HAP-1 (cell line): ENCODE measurements around the gene NETO2.

Source experiments
- DNase-seq, 2 experiments: peaks; one replicate each; pipeline ENCODE4 v3.0.0-alpha.2; 2016 to 2020; ENCODE audit warnings: low spot score in 2 of 2
- H3K27me3 ChIP-seq: fragments of 250-450 bp; sonication (Bioruptor Pico); 2 replicates; pipeline ENCODE4 v1.5.1; 2020; ENCODE audit warnings: low read depth, mild to moderate bottlenecking, moderate library complexity
- H3K36me3 ChIP-seq: fragments of 250-450 bp; sonication (Bioruptor Pico); replicated peaks from 2 replicates; pipeline ENCODE4 v1.5.1; 2020; ENCODE audit warnings: mild to moderate bottlenecking
- H3K4me1 ChIP-seq: fragments of 250-450 bp; sonication (Bioruptor Pico); 2 replicates; pipeline ENCODE4 v1.5.1; 2020; ENCODE audit warnings: mild to moderate bottlenecking
- H3K4me3 ChIP-seq: fragments of 250-450 bp; sonication (Bioruptor Pico); 2 replicates; pipeline ENCODE4 v1.5.1; 2020; ENCODE audit warnings: mild to moderate bottlenecking, moderate library complexity
- H3K9me3 ChIP-seq: fragments of 250-450 bp; sonication (Bioruptor Pico); 2 replicates; pipeline ENCODE4 v1.5.1; 2020; ENCODE audit warnings: mild to moderate bottlenecking, moderate library complexity
- in situ Hi-C: fragments of 300-500 bp; cut with MboI; formaldehyde crosslinking; loops from 3 replicates; pipeline ENCODE4 v1.14.3; 2020; ENCODE audit warnings: low sequenced_read_pairs, inconsistent platforms, mixed read lengths

Gene NETO2

DNA sequence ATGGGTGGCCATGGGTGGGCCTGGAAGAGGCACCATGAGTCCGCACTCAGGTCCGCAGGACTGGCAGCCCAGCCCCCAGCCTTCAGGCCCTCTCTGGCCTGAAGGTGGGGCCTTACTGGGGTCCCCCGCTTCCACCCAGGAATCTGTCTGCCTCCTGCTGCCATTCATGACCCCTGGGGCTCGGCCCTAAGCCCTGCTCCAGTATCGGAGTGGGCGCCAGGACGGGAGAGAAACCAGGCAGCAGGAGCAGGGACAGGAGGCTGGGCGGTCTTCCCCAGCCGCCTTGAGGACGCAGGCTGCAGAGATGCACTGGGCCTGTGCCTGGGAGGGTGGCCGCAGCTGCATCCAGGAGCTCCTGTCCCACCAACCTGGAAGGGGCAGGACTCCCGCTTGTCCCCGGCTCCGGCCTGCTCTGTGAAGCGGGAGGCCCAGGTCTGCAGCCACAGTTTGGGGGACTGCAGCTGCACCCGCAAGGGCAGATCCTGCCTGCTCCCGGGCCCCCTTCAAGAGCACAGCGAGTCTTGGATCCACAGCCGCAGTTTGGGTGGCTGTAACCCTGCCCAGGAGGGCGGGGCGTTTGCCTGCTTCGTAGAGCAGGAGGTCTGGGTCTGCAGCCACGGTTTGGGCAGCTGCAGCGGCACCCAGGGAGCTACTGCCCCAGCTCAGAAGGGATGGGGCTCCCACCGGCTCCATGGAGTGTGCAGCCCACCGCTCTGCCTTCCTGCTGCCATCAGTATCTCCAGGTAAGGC is 88.4 kb downstream of the NETO2 start:
- Histone ChIP-seq H3K4me3 (no peak overlapping the region), H3K9me3 (no peaks in the 10 kb centered on the region; the same call in 1 of the 2 replicates), H3K4me1 (no peaks in the 10 kb centered on the region), H3K36me3 (no peaks in the 10 kb centered on the region), H3K27me3 (no peaks in the 10 kb centered on the region)
- in situ Hi-C loops: no loop called here
- DNase-seq: no peak

DNA sequence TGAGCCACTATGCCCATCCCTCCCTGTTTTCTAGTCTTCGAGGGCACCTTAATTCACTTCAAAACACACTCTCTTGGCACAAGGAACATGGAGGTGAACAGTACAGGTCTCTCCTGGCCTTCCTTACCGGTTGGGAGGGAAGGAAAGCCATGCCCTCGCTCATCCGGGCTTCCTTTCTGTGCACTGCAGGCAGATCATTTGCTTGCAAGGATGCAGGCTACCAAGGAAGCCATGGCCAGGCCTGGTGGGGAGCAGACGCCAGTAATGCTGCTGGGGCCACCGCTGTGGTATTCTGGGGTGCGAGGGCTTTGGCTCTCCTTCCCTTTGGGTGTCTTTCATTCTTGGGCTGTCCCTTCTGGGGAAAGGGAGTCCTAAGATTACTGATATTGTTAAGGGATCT is 89.4 kb downstream of the NETO2 start:
- no peak overlapping the region for H3K4me3 ChIP-seq
- H3K36me3 ChIP-seq: no peaks in the 10 kb centered on the region
- in situ Hi-C loops: no loop called here
- H3K4me1 ChIP-seq: no peaks in the 10 kb centered on the region
- no peaks in the 10 kb centered on the region for H3K27me3 ChIP-seq
- DNase-seq: no peak
- H3K9me3 ChIP-seq: no peaks in the 10 kb centered on the region; the same call in 1 of the 2 replicates

DNA sequence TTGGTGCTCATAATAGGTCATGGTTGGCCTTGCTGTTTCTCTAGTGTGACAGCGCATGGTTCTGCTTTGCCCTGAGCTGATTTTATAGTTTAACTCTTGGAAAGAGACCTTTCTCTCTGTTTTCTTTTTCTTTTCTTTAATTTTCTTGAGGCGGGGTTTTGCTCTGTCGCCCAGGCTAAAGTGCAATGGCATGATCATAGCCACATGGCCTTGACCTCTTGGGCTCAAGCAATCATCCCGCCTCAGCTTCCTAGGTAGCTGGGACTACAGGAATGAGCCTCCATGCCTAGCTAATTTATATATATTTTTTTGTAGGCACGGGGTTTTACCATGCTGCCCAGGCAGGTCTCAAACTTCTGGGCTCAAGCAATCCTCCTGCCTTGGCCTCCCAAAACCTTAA is 89.8 kb downstream of the NETO2 start:
- no peak for DNase-seq

DNA sequence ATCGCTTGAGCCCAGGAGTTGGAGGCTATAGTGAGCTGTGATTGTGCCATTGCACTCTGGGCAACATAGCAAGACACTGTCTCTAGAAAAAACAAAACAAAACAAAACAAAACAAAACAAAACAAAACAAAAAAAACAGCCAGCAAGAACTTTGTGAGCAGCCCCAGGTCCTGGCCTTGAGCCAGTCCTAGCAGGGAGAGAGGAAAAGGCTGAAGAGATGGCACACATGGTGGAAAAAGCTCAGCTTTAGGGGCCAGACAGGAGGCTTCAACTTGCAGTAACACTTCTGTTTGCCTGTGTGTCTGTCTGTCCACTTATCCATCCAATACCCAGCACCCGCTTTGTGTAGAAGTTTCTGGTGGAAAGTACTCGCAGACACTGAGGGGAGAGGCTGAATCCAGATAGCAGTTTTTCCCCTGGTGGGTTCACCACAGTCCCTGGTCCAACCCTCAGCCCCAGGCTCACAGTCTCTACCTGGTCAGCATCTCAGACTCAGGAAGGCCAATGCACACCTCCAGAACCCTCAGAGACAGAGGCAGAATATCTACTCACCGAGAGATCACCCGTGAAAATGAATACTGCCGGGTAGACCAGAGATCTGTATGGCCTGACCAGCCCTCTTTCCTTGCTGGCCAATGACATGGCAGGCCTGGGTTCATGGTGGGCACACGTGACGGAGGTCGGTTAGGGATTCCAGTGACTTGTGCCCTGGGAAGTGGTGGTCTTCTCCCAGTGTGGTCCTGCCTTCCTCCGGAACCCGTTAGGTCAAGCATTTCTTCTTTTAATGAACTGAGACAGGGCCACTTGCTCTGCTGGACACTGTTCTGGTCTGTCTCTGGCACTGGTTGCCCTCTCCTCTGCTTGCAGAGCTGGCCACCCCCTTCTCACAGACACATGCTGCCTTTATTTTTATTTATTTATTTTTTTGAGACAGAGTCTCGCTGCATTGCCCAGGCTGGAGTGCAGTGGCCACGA is 90.8 kb downstream of the NETO2 start:
- Histone ChIP-seq H3K27me3 (no peaks in the 10 kb centered on the region), H3K4me1 (no peaks in the 10 kb centered on the region), H3K4me3 (no peak overlapping the region), H3K9me3 (no peaks in the 10 kb centered on the region; the same call in 1 of the 2 replicates), H3K36me3 (no peaks in the 10 kb centered on the region)
- in situ Hi-C loops: no loop called here
- DNase-seq: no peak

More for the DNA sequence above, 89.8 kb downstream of the NETO2 start:
- H3K4me1 ChIP-seq: no peaks in the 10 kb centered on the region
- no peaks in the 10 kb centered on the region for H3K27me3 ChIP-seq
- H3K4me3 ChIP-seq: no peak overlapping the region
- in situ Hi-C loops: no loop called here
- no peaks in the 10 kb centered on the region; the same call in 1 of the 2 replicates for H3K9me3 ChIP-seq
- no peaks in the 10 kb centered on the region for H3K36me3 ChIP-seq

DNA sequence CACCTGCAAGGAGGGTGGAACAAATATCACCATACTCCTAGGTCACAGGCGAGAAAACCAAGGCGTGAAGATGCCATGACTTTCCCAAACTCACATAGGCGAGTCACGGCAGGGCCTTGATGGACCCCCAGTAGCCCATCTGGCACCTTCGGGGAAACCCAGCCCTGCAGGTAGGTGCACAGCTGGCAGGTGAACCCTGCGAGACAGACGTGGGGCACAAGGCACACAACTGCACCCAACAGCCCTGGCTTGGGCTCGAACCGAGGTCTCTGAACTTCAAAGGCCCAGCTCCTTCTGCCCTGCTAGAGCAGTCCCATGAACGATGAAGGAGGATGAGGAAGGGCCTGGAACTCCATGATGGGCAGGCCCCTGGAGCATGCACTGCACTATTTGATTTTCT is 92.7 kb downstream of the NETO2 start:
- Histone ChIP-seq H3K36me3 (no peaks in the 10 kb centered on the region), H3K27me3 (no peaks in the 10 kb centered on the region), H3K4me1 (no peaks in the 10 kb centered on the region; the same call in 1 of the 2 replicates), H3K4me3 (no peak overlapping the region), H3K9me3 (no peaks in the 10 kb centered on the region; the same call in 1 of the 2 replicates)
- in situ Hi-C loops: no loop called here
- no peak for DNase-seq

DNA sequence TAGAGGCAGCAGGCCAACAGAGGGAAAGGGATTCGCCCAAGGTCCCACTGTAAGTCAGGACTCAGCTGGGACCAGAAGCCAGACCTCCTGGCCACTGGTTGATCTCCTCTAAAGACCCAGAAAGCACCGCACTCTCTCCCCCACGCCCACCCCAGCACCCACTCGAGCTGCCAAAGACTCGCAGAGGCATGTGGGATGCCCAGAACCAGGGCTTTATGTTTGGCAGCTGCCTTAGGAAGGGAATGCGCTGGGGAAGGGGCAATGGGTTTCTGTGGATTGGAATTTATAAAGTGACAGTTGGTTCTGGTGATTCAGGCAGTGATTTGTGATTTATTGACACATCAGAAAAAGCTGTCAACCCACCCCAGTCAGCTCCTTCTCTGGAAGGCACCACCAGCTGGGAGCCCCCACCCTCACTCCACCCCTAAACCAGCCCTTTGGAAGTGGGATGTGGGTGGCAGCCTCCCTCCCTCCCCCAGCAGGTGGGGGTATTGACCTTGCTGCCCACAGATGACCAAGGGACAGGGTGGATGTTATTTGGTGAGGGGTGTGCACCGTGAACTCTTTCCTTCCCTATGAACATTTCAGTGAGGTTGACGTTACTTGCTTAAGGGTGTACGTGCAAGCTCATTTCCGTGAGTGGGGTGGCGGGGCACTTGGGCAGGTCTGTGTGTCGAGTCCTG is 93.7 kb downstream of the NETO2 start:
- Histone ChIP-seq H3K4me1 (no peaks in the 10 kb centered on the region; the same call in 1 of the 2 replicates), H3K36me3 (no peaks in the 10 kb centered on the region), H3K27me3 (no peaks in the 10 kb centered on the region), H3K9me3 (no peaks in the 10 kb centered on the region; the same call in 1 of the 2 replicates), H3K4me3 (no peak overlapping the region)
- in situ Hi-C loops: no loop called here
- no peak for DNase-seq

DNA sequence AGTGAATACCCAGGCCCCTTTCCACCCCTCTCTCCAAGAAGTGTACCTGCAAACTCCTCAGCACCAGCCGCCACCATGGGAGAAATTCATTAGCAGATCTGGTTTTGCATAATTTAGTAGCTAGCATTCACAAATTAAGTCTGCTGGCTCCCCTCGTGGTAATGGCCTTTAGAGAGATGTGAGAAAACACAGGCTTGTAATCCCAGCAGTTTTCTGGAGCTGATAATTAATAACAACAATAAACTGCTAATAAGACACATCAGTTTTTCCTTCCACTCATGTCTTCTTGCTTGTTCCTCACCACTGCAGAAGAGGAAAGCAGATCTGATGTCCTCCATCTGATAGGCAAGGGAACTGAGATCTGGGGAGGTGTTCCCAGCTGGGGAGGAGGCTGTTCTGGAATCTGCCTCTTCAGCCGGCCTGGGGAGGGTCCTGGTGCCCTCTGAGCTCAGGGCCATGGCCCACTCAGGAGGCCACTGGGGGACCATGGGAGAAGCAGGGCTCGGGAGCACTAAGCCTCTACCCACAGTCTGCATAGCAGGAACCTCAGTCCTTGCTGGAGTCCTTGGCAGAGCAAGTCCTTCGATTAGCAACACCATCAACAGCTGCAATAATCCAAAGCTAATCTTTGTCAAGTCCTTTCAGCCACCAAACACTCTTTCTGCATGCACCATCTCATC is 96.1 kb downstream of the NETO2 start:
- in situ Hi-C loops: no loop called here
- no peaks in the 10 kb centered on the region for H3K9me3 ChIP-seq
- DNase-seq: no peak
- no peak overlapping the region for H3K4me3 ChIP-seq
- H3K4me1 ChIP-seq: no peaks in the 10 kb centered on the region; the same call in 1 of the 2 replicates
- H3K36me3 ChIP-seq: no peaks in the 10 kb centered on the region
- H3K27me3 ChIP-seq: no peaks in the 10 kb centered on the region

DNA sequence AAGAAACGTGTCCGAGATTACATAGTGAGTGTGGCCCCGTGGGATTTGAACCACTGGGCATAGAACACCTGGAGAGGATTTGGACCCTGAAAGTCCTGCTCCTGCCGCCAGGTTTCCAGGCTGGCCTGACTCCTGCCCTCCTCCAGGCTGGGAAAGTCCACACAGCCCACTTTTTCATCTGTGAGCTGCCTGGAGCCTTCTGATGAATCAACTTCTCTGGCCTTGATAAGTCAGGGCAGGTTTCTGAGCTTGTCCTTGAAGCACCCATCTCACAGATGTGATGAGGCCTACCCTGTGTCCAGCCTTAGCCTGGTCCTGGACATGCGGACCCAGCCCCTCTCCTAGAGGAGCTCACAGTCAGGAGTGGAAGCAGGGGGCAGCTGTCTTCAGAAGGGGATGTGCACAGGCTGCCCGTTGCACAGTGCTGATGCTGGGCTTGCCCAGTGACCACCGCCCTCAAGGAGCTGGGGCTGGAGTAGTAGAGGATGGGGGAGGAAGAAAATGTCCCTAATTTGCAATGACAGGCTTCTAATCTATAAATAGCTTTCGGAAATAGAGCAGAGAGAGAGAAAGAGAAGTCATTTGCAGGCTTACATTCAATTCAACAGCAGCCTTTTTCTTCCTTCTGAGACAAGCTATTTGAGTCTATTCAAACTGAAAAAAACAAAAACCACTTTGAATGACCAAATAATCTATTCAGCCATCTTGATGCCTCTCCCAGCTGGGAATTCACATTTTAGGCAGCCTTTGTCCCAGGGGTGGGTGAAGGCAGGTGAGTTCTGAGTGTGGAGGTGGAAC is 96.8 kb downstream of the NETO2 start:
- no peaks in the 10 kb centered on the region for H3K9me3 ChIP-seq
- H3K27me3 ChIP-seq: no peaks in the 10 kb centered on the region
- no peak overlapping the region for H3K4me3 ChIP-seq
- in situ Hi-C loops: no loop called here
- H3K4me1 ChIP-seq: no peaks in the 10 kb centered on the region; the same call in 1 of the 2 replicates
- no peaks in the 10 kb centered on the region for H3K36me3 ChIP-seq
- DNase-seq: no peak

DNA sequence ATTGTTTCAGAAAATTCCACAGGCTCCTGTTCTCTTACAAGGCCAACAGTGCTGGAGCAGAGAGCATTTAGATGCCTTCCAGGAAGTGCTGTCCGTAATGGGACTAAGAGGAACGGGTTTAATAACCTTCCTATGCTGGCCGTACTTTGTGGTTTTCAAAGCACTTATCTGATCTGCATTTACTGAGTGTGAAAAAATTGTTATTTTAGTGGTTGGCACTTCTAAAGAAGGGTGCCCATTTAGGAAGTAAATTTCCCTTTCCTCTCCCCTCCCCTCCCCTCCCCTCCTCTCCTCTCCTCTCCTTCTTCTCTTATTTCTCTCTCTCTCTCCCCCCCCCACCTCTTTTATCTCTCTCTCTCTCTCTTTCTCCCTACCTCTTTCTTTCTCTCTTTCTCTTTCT is 98.3 kb downstream of the NETO2 start:
- Histone ChIP-seq H3K4me3 (no peak overlapping the region), H3K4me1 (no peaks in the 10 kb centered on the region; the same call in 1 of the 2 replicates), H3K27me3 (no peaks in the 10 kb centered on the region), H3K36me3 (no peaks in the 10 kb centered on the region), H3K9me3 (no peaks in the 10 kb centered on the region)
- no peak for DNase-seq
- in situ Hi-C loops: no loop called here

DNA sequence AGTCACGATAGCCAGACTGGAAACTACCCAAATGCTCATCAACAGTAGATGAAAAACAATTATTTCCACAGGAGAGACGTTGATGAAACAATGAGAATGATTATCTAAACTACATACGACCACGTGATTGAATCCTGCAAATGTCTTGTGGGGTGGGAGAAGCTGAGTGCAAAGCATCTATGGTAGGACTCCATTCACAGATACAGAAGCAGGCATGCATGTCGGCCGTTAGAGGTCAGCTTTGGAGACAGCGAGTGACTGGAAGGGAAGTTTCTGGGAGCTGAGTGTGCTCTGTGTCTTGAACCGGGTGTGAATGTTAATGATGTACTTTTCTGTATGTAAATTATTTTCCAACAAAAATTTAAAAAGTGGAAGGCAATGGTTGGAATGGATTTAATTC is 98.7 kb downstream of the NETO2 start:
- DNase-seq: no peak
- no peaks in the 10 kb centered on the region for H3K9me3 ChIP-seq
- no peaks in the 10 kb centered on the region for H3K27me3 ChIP-seq
- H3K4me1 ChIP-seq: no peaks in the 10 kb centered on the region; the same call in 1 of the 2 replicates
- no peaks in the 10 kb centered on the region for H3K36me3 ChIP-seq
- no peak overlapping the region for H3K4me3 ChIP-seq
- in situ Hi-C loops: no loop called here

DNA sequence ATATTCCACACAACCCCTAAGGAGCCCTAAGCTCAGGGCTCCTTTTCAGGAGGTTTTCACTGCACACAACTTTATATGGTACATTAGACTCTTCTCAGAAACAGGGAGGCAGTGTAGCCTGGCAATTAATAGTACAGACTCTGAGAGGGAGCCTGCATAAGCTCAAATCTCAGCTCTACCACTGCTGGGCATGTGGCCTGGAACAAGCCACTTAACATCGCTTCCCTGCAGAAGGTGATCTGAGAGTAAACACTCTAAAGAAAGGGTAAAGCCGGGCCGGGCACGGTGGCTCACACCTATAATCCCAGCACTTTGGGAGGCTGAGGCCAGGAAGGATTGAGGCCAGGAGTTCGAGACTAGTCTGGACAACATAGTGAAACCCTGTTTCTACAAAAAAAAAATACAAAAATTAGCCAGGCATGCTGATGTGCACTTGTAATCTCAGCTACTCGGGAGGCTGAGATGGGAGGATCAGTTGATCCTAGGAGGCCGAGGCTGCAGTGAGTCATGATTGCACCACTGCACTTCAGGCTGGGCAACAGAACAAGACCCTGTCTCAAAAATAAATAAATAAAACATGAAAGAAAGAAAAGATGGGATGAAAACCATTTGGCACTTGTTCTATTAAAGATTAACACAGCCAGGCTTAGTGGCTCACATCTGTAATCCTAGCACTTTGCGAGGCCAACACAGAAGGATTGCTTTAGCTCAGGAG is 99.6 kb downstream of the NETO2 start:
- Histone ChIP-seq H3K4me1 (no peaks in the 10 kb centered on the region; the same call in 1 of the 2 replicates), H3K36me3 (no peaks in the 10 kb centered on the region), H3K4me3 (no peak overlapping the region), H3K27me3 (no peaks in the 10 kb centered on the region), H3K9me3 (no peaks in the 10 kb centered on the region)
- in situ Hi-C loops: no loop called here
- DNase-seq: no peak

DNA sequence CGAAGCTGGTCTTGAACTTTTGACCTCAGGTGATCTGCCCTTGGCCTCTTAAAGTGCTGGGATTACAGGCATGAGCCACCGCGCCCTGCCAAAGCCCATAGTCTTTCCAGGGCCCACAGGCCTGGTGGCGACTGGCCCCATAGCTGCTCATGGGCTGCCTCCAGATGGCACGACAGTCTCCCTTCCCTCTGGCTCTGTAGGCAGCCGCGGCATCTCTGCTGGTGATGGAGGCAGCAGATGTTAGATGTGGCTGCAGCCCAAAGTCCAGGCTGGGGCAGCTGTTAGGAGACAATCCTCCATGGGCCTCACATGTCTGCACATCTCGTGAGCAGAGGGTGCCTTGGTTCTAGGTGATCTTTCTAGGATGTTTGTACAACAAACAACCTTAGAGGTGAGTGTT is 100.5 kb downstream of the NETO2 start:
- no peak for DNase-seq
- Histone ChIP-seq H3K36me3 (no peaks in the 10 kb centered on the region), H3K9me3 (no peaks in the 10 kb centered on the region), H3K4me3 (no peak overlapping the region), H3K4me1 (no peaks in the 10 kb centered on the region; the same call in 1 of the 2 replicates), H3K27me3 (no peaks in the 10 kb centered on the region)
- in situ Hi-C loops: no loop called here
